B cell (primary cell): Measurements from ENCODE around the gene ZNF524. TPM values are rescaled to one million over a fixed set of nuclear protein-coding genes. Genes with fewer than 3 reads are reported as not detected.

Source experiments
- ATAC-seq: fragments of 200-7000 bp; cut with Tn5 transposase; one replicate; pipeline ENCODE4 v1.10.0; 2021; ENCODE audit warnings: low read depth, mild to moderate bottlenecking, moderate number of reproducible peaks, moderate library complexity
- CTCF ChIA-PET: fragments of 350-600 bp; sonication (Branson Sonifier 250); formaldehyde crosslinking; loops from one replicate; lab custom pipeline; 2021; ENCODE audit warnings: antibody characterized with exemption, inconsistent platforms; lab: Charles Lee
- POLR2A ChIA-PET: fragments of 350-600 bp; sonication (Branson Sonifier 250); formaldehyde crosslinking; loops from one replicate; lab custom pipeline; 2021; ENCODE audit warnings: antibody characterized with exemption; lab: Charles Lee
- DNase-seq: peaks from one replicate; pipeline ENCODE4 v3.0.0; 2013
- H2AFZ ChIP-seq: 2 replicates; pipeline ENCODE4 v1.6.1; 2012; ENCODE audit warnings: mild to moderate bottlenecking, low read depth, low read length; ENCODE audit not compliant: insufficient read depth, poor library complexity, severe bottlenecking
- H3K27ac ChIP-seq, 2 donors: 1 replicate in 1 of 2; 2 replicates in 1 of 2; pipeline ENCODE4 v1.5.1; 2012 to 2013; ENCODE audit warnings: low read length in 2 of 2, mild to moderate bottlenecking in 2 of 2, moderate library complexity in 1 of 2
- H3K27me3 ChIP-seq, 4 experiments: fragments of 200-600 bp in 1 of 4; sonication (generic) in 1 of 4; replicated peaks in 1 of 4; 1 replicate in 2 of 4; 2 replicates in 2 of 4; pipeline versions ENCODE4 v1.6.1 to v1.7.0; 2013 to 2016; ENCODE audit warnings: low read length in 3 of 4, mild to moderate bottlenecking in 2 of 4, mixed read lengths in 1 of 4, moderate library complexity in 1 of 4; ENCODE audit not compliant: insufficient read depth in 4 of 4, control insufficient read depth in 3 of 4; ENCODE audit errors: control extremely low read depth in 1 of 4
- H3K36me3 ChIP-seq, 2 experiments: replicated peaks in 1 of 2; 1 replicate in 1 of 2; 2 replicates in 1 of 2; pipeline versions ENCODE4 v1.6.1 to v1.7.1; 2013; ENCODE audit warnings: low read length in 1 of 2; ENCODE audit not compliant: insufficient read depth in 2 of 2, control insufficient read depth in 1 of 2; ENCODE audit errors: control extremely low read depth in 1 of 2, extremely low read depth in 1 of 2
- H3K4me1 ChIP-seq, 2 donors: fragments of 200-600 bp in 1 of 2; sonication (generic) in 1 of 2; 1 replicate in 1 of 2; 2 replicates in 1 of 2; pipeline versions ENCODE4 v1.5.1 to v1.6.1; 2013 to 2017; ENCODE audit warnings: low read length in 2 of 2; ENCODE audit not compliant: control insufficient read depth in 2 of 2, insufficient read depth in 2 of 2
- H3K4me2 ChIP-seq: replicated peaks from 2 replicates; pipeline ENCODE3; 2012; ENCODE audit warnings: mild to moderate bottlenecking, low read depth, low read length; ENCODE audit not compliant: poor library complexity, severe bottlenecking
- H3K4me3 ChIP-seq, 5 experiments: fragments of 200-600 bp in 1 of 5; sonication (generic) in 1 of 5; 1 replicate in 3 of 5; 2 replicates in 2 of 5; pipeline versions ENCODE4 v1.5.1 to v1.7.0; 2011 to 2016; ENCODE audit warnings: low read length in 4 of 5, mild to moderate bottlenecking in 4 of 5, low read depth in 2 of 5, control low read depth in 1 of 5, moderate library complexity in 1 of 5; ENCODE audit not compliant: insufficient read depth in 1 of 5; ENCODE audit errors: control extremely low read depth in 1 of 5, extremely low read depth in 1 of 5
- H3K79me2 ChIP-seq: fragments of 200-600 bp; sonication (generic); one replicate; pipeline ENCODE4 v1.6.0; 2016; ENCODE audit warnings: low read length; ENCODE audit not compliant: control insufficient read depth, insufficient read depth
- H3K9ac ChIP-seq: fragments of 200-600 bp; sonication (generic); 2 replicates; pipeline ENCODE4 v1.6.1; 2017; ENCODE audit warnings: mild to moderate bottlenecking, low read length, moderate library complexity
- H3K9me3 ChIP-seq, 3 donors: one replicate each; pipeline versions ENCODE4 v1.6.1 to v1.7.1; 2013; ENCODE audit warnings: low read length in 2 of 3; ENCODE audit not compliant: control insufficient read depth in 2 of 3, insufficient read depth in 1 of 3; ENCODE audit errors: control extremely low read depth in 1 of 3
- H4K20me1 ChIP-seq: 2 replicates; pipeline ENCODE4 v1.6.0; 2012; ENCODE audit warnings: mild to moderate bottlenecking, low read length; ENCODE audit not compliant: insufficient read depth, control insufficient read depth, poor library complexity, severe bottlenecking
- H3K27ac Mint-ChIP-seq: one replicate; pipeline ENCODE4 v1.8.0; 2021; ENCODE audit warnings: mixed read lengths
- H3K27me3 Mint-ChIP-seq: one replicate; pipeline ENCODE4 v1.8.0; 2021; ENCODE audit warnings: mixed read lengths
- H3K4me1 Mint-ChIP-seq: one replicate; pipeline ENCODE4 v1.8.0; 2021; ENCODE audit warnings: mixed read lengths
- H3K4me3 Mint-ChIP-seq: one replicate; pipeline ENCODE4 v1.8.0; 2021; ENCODE audit warnings: mixed read lengths
- H3K9me3 Mint-ChIP-seq: one replicate; pipeline ENCODE4 v1.8.0; 2022; ENCODE audit warnings: mixed read lengths; ENCODE audit not compliant: insufficient read depth
- EZH2 ChIP-seq: IDR thresholded peaks from 2 replicates; pipeline ENCODE4 v1.6.1; 2012; ENCODE audit warnings: borderline replicate concordance, low read depth, mild to moderate bottlenecking, moderate library complexity, low read length; ENCODE audit not compliant: insufficient read depth, poor library complexity, severe bottlenecking
- WGBS: methylation state at CpG from one replicate; pipeline ENCODE4 v1.1.5; 2013; ENCODE audit warnings: missing lambda C conversion rate; ENCODE audit not compliant: insufficient coverage; 5-methylcytosine and 5-hydroxymethylcytosine counted together
- intact Hi-C: fragments of 100-400 bp; cut with micrococcal nuclease; formaldehyde crosslinking; loops from one replicate; pipeline ENCODE4 v1.10.0; 2022
- polyA plus RNA-seq: library from polyadenylated mRNA; depleted of rRNA; stranded (reverse); fragments of >200 nt; gene quantifications from 2 replicates; pipeline ENCODE4 v1.2.3, GENCODE V29; 2012
- total RNA-seq, 2 donors: library from RNA; stranded (reverse); fragments of 120-200 nt in 1 of 2; gene quantifications; 1 replicate in 1 of 2; 2 replicates in 1 of 2; pipeline versions ENCODE4 v1.2.3 to v1.2.4, GENCODE V29; 2013 to 2022
- TF ChIP-seq, protein P1 (sequence below): fragments of 200-600 bp; IDR thresholded peaks from one replicate; pipeline ENCODE4 v1.8.0; 2022; ENCODE audit warnings: antibody characterized with exemption, mild to moderate bottlenecking

ZNF524 gene
- total and polyA plus RNA-seq, 2 donors (not counting 1 experiment from before 2014, with no cell fraction given), result 23.8 to 27.4 TPM

DNA sequence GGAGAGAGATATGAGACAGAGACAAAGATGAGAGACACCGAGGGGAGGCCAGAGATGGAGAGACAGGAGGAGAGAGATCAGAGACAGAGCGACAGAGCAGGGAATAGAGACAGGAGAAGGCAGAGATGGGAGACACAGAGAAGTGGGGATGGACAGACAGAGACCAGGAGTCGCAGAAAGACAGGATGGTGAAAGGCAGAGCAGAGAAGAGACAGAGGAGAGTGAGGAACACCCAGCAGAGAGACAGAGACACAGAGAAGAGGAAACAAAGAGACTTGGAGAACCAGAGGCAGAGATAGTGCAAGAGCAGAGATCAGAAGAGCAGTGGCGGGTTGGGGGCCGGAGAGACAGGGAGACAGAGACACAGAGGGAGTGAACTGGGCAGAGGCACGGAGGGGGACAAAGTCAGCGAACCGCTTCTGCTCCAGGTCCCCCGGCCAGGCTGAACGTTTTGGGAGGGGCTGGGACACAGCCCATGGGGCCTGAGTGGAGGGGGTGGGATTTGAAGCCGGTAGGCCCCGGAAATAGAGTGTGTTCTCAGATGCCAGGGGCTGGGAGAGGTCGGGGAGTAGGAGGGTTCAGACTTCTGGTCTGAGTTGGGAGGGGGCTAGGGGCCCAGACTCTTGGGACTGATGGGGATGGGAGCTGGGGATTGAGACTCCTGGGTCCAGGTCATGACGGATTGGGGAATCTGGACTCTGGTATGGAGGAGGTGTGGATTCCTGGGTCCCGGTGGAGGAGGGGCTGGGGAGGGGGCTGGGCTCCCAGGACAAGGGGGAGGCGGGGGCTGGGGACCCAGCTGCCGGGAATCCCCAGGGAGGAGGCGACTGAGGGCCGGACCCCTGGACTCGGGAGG is 20.1 kb upstream of the ZNF524 start:
- Histone ChIP-seq H3K9me3 (peaks cover 0 to 9% (median 0%) of the 10 kb centered on the region in 3 donors), H3K36me3 (no peaks in the 10 kb centered on the region), H3K4me3 (peak overlapping the region in 4 of 5 experiments; percentile 59 to 78 (median 72)), H3K4me1 (peaks cover 17 to 21% of the 10 kb centered on the region in 2 donors), H3K27me3 (no peaks in the 10 kb centered on the region), H3K27ac (peak overlapping the region; percentile 54 to 80), H4K20me1 (no peaks in the 10 kb centered on the region), H3K9ac (peak overlapping the region; percentile 80), H3K79me2 (no peaks in the 10 kb centered on the region), H2AFZ (peak overlapping the region; percentile 96), H3K4me2 (peak overlapping the region; percentile 93)
- H3K4me1 Mint-ChIP-seq, result peaks cover 28% of the 10 kb centered on the region
- POLR2A ChIA-PET, result interaction anchor here (0.6 to 1.9 kb wide), 4 partner anchors 14 to 26 kb away, joined by 3 to 8 read pairs (median 5); partner anchors contain the start of genes FIZ1 and ZNF865
- DNase-seq, result peak; percentile 47
- CTCF ChIA-PET, result interaction anchor here (1.4 kb wide), 1 partner anchor 53 kb away, joined by 7 read pairs; no protein-coding TSS in a partner anchor
- 18% methylated on average over 19 of the region's 20 CpGs for WGBS
- no peaks in the 10 kb centered on the region for H3K27me3 Mint-ChIP-seq
- intact Hi-C loops, result loop anchor here (2.0 kb wide), 1 partner anchor 19 kb away; the partner anchor contains the start of gene FIZ1
- ATAC-seq, result peak; percentile 39
- H3K4me3 Mint-ChIP-seq, result peak overlapping the region; percentile 83
- TF ChIP-seq, protein P1, sequence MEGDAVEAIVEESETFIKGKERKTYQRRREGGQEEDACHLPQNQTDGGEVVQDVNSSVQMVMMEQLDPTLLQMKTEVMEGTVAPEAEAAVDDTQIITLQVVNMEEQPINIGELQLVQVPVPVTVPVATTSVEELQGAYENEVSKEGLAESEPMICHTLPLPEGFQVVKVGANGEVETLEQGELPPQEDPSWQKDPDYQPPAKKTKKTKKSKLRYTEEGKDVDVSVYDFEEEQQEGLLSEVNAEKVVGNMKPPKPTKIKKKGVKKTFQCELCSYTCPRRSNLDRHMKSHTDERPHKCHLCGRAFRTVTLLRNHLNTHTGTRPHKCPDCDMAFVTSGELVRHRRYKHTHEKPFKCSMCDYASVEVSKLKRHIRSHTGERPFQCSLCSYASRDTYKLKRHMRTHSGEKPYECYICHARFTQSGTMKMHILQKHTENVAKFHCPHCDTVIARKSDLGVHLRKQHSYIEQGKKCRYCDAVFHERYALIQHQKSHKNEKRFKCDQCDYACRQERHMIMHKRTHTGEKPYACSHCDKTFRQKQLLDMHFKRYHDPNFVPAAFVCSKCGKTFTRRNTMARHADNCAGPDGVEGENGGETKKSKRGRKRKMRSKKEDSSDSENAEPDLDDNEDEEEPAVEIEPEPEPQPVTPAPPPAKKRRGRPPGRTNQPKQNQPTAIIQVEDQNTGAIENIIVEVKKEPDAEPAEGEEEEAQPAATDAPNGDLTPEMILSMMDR, result no peak
- TF ChIP-seq EZH2, result no peak
- no peaks in the 10 kb centered on the region for H3K9me3 Mint-ChIP-seq
- peak overlapping the region; percentile 68 for H3K27ac Mint-ChIP-seq
